Esophagus mucosa (tissue), 1 donor: ENCODE measurements around the gene NUDT11. TPM values are rescaled to one million over a fixed set of nuclear protein-coding genes. Genes with fewer than 3 reads are reported as not detected.
"Not testable (repeated sequence)": the region's sequence is repeated elsewhere in the genome, so short reads cannot be mapped to it uniquely, and the experiment has no call there.

Source experiments
- ATAC-seq: fragments of 200-7000 bp; cut with Tn5 transposase; one replicate; pipeline ENCODE4 v1.9.1; 2020
- total RNA-seq: library from RNA; stranded (reverse); gene quantifications from one replicate; pipeline ENCODE4 v1.2.4, GENCODE V29; 2023
- donor health status: DM: yes; HTN: yes; CAD: no.

NUDT11 gene
- 0.96 TPM for total RNA-seq

DNA sequence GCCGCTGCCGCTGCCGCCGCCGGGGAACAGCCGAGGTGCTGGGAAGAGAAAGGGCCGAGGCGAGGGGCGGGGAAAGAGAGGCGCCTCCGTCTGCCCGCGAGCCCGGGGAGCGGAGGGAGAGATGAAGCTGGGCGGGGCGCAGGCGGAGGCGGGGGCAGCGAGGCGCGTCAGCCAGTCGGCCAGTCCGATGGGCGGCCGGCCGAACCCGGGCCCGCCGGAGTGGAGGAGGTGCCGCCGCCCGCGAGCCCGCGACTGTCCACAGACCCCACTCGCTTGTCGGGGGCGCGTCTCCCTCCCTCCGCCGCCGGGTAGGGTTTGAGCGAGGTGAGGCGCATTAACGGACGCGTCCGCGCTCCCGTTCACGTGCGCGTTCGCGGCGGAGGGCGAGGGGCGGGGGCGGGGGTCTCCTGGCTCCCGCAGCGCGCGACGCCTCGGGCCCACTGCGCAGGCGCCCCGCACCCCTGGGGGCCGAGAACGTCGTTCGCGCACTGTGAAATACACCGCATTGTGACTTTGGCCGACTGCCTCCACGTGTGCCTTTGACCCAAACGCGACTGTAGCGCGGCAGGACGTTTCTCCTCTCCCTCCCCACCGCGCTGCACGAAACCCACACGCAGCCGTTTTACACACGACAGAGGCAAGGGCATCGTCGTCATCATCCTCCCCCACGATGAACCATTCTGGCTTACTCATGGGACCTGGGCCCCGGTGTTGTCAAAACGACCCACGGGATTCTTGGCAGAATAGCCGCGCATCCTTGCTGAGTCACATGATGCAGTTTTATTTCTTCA is at the start of gene NUDT11:
Gene NUDT11 (minus strand): TSS at position 92 of the 791 bp plus-strand sequence. CDS start 148 bp downstream, outside the sequence.
- peak; percentile 66 for ATAC-seq

- ATAC-seq, result no peak
Observed at GRCh38 chrX:51520393-51520792, 24.0 kb upstream of the NUDT11 start.

DNA sequence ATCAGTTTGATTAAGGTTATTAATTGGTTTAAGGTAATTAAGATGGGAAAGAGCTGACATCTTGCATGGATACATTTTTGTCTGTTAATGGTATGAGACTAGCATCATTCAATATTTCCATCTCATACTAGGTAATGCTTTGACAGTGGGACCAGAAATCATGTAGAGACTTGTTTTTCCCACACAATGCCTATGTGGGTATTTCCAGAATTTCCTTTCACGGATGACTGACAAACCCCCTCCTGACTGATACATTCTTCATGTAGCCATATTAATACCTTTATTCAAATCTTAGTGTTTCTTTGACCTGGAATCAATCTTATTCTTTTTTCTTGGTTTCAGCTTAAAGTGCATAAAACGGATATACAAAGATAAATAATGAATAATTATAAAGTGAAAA is 22.7 kb upstream of the NUDT11 start:
- ATAC-seq, result not testable (repeated sequence)

DNA sequence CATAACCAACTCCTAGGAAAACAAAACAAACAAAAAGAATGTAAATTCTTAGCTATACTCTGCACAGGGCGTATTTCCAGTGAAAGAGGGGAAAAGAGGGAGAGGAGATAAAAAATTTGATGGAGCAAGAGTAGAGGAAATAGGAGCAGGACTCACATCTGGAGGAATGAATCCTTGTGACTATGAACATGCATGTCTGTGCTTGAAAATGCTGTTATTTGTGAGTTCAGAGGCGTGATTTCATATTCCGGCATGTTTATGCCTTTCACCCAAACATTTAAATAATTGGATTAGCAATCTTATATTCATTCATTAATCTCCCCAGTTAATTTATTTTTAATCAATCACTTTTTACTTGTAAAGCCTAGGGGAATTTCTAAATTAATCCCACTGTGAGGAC is 11.2 kb upstream of the NUDT11 start:
- no peak for ATAC-seq

DNA sequence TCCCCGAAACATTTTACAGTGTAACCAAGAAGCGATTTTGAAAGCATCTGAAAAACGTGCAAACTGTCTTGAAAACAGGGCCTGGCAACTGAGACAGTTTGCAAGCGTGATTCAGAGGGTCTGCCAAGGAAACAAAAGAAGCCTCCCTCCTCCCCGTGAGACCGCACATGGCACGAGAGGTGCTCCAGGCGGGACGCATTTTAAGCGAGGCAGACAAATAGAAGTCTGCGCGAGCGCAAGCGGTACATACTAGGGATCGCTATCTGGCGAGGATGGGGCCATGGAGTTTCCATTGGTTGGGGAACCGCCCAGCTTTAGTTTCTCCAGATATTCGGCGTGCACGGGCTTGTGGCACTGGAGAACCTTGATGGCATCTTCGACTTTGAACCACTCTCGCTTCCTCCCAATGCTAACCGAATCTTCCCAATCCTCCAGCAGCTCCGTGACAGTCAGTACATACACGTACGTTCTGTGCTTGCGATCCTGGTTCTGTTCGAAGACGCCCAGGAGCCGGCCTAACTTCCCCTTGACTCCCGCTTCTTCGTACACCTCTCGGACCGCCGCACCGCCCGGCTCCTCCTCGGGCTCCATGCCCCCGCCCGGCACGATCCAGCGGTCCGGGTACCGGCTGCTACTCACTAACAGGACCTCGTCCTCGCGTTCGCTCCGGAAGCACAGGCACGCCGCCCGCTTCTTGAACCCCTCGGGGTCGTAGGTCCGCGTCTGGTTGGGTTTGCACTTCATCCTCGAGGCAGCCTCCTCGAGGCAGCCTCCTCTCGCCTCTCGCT is 497 bp downstream of the NUDT11 start:
- not testable (repeated sequence) for ATAC-seq

- ATAC-seq, result no peak
Observed at GRCh38 chrX:51494409-51494808, 2.0 kb downstream of the NUDT11 start.

- ATAC-seq, result no peak
Observed at GRCh38 chrX:51487960-51488267, 8.5 kb downstream of the NUDT11 start.

DNA sequence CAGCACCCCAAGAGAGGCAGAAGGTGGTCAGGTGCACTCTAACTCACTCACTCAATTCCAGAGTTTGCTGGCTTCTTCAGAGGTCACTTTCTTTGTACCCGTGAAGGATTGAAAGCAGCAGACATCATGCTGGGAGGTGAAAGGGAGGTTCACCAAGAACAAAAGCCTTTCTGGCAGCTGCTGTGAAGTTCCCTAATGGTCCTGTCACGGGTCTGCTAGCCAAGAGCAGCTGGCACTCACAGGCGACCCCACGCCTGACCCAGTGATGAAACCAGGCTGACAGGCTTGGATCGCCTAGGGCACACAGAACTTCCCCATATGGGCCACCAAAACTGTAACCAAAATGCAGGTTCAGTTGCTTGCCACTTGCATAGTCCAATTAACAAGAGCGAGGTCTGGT is 11.8 kb downstream of the NUDT11 start:
- ATAC-seq, result no peak

GRCh38 chrX:51482411-51482810 is 14.0 kb downstream of the NUDT11 start:
- ATAC-seq, result not testable (repeated sequence)

DNA sequence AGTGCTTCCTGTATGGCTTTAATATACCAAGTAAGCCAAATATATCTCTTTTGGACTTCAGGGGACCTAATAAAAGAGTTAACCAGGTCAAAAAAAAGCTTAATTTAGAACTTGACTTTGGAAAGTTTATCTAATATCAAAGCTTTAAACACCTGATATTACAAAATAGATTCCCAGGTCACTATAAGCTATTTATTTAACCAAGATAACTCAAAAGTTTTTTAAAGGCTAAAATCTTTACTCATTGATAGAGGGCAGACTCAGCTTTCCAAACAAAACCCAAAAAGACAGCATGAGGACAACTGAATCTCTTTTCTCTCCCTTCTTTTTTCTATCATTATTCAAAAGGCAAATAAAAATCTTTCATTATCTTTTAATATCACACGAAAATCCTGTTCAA is 19.5 kb downstream of the NUDT11 start:
- no peak for ATAC-seq

DNA sequence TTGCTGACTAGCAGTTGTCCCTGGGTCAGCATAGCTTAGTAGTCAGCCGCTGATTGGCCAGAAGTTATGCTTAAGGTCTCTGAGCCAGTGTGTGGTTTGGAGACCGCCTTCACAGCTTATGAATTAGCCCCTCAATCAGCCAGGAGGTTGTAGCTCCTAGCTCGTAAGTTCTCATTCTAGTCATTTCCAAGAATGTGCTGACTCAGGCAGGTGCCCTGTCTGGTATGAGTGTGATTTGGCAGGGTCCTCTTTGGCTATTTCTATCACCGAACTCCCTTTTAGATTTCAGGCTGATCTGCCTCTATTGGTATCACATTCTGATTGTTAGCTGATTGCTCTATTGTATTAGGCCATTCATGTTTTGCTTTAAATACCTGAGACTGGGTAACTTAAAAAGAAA is 33.1 kb downstream of the NUDT11 start:
- no peak for ATAC-seq

GRCh38 chrX:51461053-51462044 is 35.0 kb downstream of the NUDT11 start:
- ATAC-seq, result no peak

- ATAC-seq, result no peak
Observed at GRCh38 chrX:51459125-51459524, 37.3 kb downstream of the NUDT11 start.

- ATAC-seq, result no peak
Observed at GRCh38 chrX:51456814-51457213, 39.6 kb downstream of the NUDT11 start.

DNA sequence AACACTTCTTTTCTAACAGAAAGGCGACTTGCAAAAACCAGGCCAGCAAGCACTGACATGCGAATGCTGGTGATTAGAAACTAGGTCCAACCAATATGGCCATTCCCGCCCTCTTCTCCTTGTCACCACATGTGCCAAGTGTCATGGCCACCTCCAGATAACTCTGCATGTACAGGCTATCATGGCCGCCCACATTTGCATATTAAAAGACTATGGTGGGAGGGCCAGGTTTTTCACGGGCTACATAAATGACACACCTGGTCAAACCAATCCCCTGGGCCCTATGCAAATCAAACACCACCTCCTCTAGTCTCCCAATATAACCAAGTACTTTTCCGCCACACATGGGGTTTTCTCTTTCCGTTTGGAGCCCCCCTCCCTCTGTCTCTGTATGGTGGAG is 40.1 kb downstream of the NUDT11 start:
- ATAC-seq, result no peak

- no peak for ATAC-seq
Observed at GRCh38 chrX:51440365-51440764, 56.0 kb downstream of the NUDT11 start.

Other genes starting within 250 kb of the NUDT11 start
- gene NUDT10, start 163.8 kb downstream of the NUDT11 start, total RNA-seq, result not detected
- not detected for gene CENPVL3, start 122.3 kb upstream of the NUDT11 start, total RNA-seq
- not detected for gene CENPVL2, start 186.2 kb upstream of the NUDT11 start, total RNA-seq
- not detected for gene CENPVL1, start 213.9 kb upstream of the NUDT11 start, total RNA-seq
- gene GSPT2, start 246.8 kb upstream of the NUDT11 start, total RNA-seq, result 1.6 TPM